GM18499 (cell line): ENCODE measurements around the gene PRKCZ.
A peak's percentile ranks its signal among the peaks of the same experiment; 100 is the strongest.
"Not testable (repeated sequence)": the region's sequence is repeated elsewhere in the genome, so short reads cannot be mapped to it uniquely, and the experiment has no call there.

Experiments used
- ATAC-seq: cut with Tn5 transposase; IDR thresholded peaks from one replicate; pipeline ENCODE4 v1.9.1; 2021; ENCODE audit warnings: moderate number of reproducible peaks; ENCODE audit not compliant: insufficient read depth, unreplicated experiment

PRKCZ gene

DNA sequence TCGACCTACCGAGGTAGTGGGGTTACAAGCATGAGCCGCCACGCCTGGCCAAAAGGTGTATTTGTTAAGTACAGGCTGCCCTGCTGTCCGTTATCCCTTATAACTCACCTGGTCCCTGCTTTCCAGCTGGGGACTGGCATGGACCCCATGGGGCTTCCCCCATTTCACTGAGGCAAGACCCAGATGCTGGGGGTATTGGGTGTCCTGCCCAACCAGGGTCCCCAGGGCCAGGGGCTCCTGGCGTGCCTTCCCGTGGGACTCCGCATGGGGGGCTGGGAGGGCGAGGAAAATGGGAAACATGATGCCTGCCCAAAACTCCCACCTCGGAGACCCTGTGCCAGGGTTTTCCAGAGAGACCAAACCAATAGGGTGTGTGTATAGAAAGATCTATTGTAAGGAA lies 79.9 kb downstream of the PRKCZ start:
- ATAC-seq = no peak

- ATAC-seq = no peak
These were observed 80.7 kb downstream of the PRKCZ start for GRCh38 chr1:2130871-2131289.

GRCh38 chr1:2132222-2133038 lies 82.2 kb downstream of the PRKCZ start:
- ATAC-seq = no peak

DNA sequence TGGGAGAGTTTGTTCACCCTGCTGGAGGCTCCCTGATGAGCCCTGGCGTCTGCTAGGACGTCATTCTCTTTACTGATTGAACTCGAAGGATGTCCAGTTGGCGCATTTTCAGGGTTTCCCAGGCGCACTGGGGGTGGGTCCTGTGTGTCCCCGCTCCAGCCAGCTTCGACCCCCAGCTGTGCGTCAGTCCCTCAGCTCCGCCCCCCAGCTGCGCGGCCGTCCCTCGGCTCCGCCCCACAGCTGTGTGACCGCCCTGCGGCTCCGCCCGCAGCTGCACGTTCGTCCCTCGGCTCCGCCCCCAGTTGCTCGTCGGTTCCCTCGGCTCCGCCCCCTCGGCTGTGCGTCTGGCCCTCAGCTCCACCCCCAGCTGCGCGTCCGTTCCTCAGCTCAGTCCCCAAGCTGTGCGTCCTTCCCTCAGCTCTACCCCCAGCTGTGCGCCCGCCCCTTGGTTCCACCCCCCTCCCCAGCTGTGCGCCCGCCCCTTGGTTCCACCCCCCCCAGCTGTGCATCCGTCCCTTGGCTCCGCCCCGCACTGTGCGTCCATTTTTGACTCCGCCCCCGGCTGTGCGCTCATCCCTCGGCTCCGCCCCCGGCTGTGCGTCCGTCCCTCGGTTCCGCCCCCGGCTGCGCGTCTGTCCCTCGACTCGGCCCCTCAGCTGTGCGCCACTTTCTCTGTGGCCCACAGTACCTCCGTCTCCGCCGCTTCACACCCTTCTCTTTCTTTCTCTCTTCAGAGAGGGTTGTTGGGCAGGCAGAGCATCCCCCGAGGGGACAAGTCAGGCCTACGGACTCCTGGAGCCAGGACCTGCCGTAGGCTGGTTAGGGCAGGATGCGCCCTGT lies 83.0 kb downstream of the PRKCZ start:
- ATAC-seq = peak; percentile 70

DNA sequence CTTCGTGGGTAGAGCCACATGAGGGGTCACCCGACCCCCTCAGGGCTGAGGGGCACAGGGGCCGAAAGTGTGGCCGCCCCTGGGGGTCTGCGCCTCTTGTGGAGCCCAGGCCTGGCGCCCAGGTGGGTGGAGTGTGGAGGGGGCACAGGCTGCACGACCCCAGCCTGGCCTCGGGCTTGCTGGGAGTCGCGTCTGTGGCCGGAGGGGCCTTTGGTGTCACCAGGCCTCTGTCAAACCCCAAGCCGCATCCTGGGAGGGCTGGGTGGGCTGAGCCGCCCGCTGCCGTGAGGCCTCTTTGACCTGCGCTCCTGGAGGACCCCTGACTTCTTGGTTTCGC lies 83.6 kb downstream of the PRKCZ start:
- ATAC-seq = no peak

DNA sequence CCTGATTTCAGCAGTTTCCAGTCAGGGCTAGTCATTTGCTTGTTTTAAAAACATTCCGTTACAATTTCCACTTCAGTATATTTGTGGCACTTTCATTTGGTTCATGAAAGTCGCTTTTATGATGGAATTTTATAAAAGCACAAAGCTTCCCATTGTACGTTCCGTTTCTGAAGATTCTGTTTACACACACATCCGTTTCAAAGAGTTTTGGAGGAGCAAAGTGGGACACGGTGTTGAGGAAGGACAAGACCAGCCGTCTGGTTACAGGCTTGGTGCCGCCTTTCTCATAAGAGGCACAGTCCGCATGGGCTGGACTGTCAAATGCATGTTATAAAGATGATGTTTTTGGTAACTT lies 84.0 kb downstream of the PRKCZ start:
- ATAC-seq = no peak

DNA sequence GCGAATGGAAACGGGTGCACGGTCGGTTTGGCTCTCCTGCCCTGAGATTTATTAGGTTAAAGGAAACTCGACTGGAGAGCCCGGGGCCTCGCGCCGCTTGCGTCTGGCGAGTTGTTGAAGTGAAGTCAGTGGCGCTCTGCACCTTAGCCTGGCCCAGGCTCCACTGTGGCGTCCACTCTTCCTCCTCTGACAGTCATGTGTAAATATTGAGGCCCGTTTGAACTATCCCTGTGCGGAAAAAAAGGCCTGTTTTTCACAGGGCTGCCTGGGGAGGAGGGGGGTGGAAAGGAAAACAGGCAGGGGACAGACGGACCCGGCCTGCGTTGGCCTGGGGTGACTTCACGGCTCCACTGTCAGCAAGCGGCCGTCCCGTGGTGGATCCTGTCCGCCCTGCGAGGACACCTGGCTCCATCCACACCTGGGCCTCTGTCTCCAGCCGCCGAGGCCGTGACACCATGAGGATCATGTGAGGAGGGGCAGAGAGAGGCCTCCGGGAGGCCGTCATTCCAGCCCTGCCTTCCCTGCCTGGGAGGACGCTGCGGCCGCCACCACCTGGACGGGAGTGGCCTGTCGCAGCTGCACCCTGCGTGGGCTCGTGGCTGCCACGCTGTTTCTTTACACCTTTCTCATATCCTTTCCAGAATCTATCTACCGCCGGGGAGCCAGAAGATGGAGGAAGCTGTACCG lies 84.6 kb downstream of the PRKCZ start:
- no peak for ATAC-seq

DNA sequence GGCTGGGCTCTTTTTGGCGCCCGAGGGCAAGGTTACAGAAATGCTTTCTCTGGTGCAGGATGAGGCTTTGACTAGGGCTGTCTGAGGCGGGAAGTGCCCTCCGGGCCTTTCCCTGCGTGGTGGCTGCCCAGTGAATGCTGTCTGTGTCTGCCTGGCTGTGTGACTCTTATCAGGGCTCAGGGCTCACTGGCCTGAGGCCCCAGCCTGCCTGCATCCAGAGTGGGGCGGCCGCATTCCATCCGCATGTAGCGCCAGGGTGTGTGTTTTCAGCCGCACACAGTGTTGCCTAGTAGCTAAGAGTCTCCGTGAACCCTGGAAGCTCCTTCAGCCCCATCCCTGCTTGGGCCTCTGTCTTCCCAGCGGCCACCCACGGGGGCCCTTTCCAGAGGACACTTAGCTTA lies 85.2 kb downstream of the PRKCZ start:
- ATAC-seq = no peak

DNA sequence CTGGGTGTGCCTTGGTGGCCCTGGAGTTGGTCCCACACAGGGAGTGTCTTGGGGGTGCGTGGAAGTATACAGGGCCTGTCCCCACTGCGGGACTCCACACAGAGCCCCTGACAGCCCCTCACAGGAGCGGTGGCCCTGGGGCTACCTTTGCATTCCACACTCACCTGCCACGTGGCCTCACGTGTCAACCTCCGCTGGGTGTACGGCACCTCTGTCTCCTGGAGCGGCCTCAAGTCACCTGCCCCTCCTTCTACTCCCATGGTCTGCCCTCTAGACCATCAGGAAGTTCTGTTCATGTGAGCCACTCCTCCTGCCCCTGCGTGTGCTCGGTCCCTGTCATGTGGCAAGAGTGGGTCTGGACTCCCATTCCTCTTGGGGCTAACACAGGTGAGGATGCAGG lies 85.7 kb downstream of the PRKCZ start:
- ATAC-seq = no peak

GRCh38 chr1:2136386-2137235 lies 86.4 kb downstream of the PRKCZ start:
- ATAC-seq = no peak

DNA sequence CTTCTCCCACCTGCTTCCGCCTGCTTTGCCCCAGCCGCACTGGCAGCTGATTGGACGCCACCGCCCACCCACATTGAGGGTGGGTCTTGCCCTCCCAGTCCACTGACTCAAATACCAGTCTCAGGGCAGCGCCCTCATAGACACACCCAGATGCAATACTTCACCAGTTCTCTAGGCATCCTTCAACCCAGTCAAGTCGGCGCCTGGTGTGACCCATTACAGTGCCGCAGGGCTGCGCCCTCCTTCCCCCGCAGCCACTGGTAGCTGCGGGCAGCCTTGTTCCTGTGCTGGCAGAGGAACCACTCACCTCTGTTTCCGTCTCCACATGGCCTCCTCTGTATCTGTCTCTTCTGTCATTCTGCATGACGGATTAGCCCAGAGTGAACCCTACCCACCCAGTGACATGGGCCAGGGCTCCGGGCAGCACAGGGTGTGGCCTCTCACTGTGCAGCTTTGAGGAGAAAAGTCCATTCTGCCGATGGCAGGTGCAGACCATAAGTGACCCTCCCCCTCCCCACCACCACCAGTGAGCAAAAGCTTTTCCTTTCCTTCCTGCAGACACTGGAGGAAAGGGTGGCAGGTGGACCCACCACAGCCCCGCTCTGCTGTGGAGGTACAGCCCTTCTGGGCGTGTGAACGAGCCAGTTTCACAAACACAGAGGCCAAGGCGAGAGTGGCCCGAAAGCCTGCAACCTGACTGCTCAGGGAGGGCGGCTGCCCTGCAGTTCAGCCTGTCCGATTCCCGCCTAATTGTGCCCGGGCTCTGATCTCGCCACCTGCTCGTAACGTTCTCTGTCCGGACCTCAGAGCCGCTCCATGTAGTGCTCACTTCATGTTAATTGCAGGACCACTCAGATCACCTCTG lies 87.3 kb downstream of the PRKCZ start:
- no peak for ATAC-seq

DNA sequence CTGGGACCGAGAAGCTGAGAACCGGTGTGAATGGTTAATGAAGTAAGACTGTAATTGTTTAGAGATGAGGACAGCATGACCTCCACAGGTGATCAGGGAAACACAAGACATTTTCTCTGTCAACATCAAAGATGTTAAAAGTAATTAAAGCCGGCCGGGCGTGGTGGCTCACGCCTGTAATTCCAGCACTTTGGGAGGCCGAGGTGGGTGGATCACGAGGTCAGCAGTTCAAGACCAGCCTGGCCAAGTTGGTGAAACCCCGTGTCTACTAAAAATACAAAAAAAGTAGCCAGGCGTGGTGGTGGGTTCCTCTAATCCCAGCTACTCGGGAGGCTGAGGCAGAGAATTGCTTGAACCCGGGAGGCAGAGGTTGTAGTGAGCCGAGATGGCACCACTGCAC lies 88.9 kb downstream of the PRKCZ start:
- not testable (repeated sequence) for ATAC-seq

DNA sequence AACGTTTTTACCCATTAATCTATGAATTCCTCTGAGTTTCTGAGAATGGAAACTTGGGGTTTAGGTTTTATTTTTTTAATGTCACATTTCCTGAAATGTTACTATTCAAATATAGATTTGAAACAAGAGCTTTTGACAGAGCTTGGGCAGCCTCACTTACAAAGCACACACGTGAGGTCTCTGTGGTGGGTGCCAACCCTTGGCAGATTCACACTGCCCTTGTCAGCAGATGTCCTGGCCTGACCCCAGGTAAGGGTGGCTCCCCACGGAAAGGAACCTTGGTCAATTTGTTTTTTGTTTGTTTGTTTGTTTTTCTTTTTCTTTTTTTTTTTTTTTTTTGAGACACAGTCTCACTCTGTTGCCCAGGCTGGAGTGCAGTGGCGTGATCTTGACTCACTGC lies 90.8 kb downstream of the PRKCZ start:
- no peak for ATAC-seq

- no peak for ATAC-seq
These were observed 93.7 kb downstream of the PRKCZ start for GRCh38 chr1:2143814-2144500.

GRCh38 chr1:2144501-2145090 lies 94.4 kb downstream of the PRKCZ start:
- no peak for ATAC-seq

- ATAC-seq = no peak
These were observed 96.0 kb downstream of the PRKCZ start for GRCh38 chr1:2145946-2146835.

GRCh38 chr1:2146836-2147517 lies 96.8 kb downstream of the PRKCZ start:
- ATAC-seq = no peak
